Endothelial cell of coronary artery (primary cell): ENCODE results near the gene PDZRN4. TPM values are rescaled to one million over a fixed set of nuclear protein-coding genes. Genes with fewer than 3 reads are reported as not detected.

Experiments
- total RNA-seq: library from RNA; depleted of rRNA; stranded (reverse); fragments of >200 nt; gene quantifications from 2 replicates; pipeline ENCODE4 v1.2.3, GENCODE V29; 2014

Gene PDZRN4
- total RNA-seq = not detected in 2 replicates

GRCh38 chr12:41188058-41188840 lies at the start of gene PDZRN4:
Gene PDZRN4, plus strand, starts transcription at chr12:41188320.

